Neural cell (in vitro differentiated cells): ENCODE data around the gene MEIOB. TPM values are rescaled to one million over a fixed set of nuclear protein-coding genes. Genes with fewer than 3 reads are reported as not detected.

ENCODE experiments used
- H2AFZ ChIP-seq: fragments of 200-600, 300-800 bp; sonication (generic), shearing (Covaris generic); 2 replicates; pipeline ENCODE4 v1.6.0; 2014; ENCODE audit warnings: low read depth, mild to moderate bottlenecking, antibody characterized with exemption, low read length, moderate library complexity
- H3F3A ChIP-seq: fragments of 200-600 bp; shearing (Covaris generic); 2 replicates; pipeline ENCODE4 v1.6.1; 2016; ENCODE audit warnings: mild to moderate bottlenecking, moderate library complexity, mixed read lengths, antibody characterized with exemption, low read length; ENCODE audit not compliant: insufficient read depth, poor library complexity, severe bottlenecking
- H3K27ac ChIP-seq: fragments of 200-600, 300-800 bp; sonication (generic), shearing (Covaris generic); 2 replicates; pipeline ENCODE4 v1.5.1; 2014; ENCODE audit warnings: mild to moderate bottlenecking, low read length, moderate library complexity
- H3K27me3 ChIP-seq: fragments of 300-800, 200-600 bp; sonication (generic), shearing (Covaris generic); 2 replicates; pipeline ENCODE4 v1.6.0; 2014; ENCODE audit warnings: mild to moderate bottlenecking, low read depth, low read length, moderate library complexity; ENCODE audit not compliant: insufficient read depth
- H3K36me3 ChIP-seq: fragments of 300-800, 200-600 bp; sonication (generic), shearing (Covaris generic); 2 replicates; pipeline ENCODE4 v1.5.1; 2014; ENCODE audit warnings: mild to moderate bottlenecking, antibody characterized with exemption, low read length, moderate library complexity; ENCODE audit not compliant: insufficient read depth
- H3K4me2 ChIP-seq: fragments of 300-800, 200-600 bp; sonication (generic), shearing (Covaris generic); 2 replicates; pipeline ENCODE4 v1.6.0; 2014; ENCODE audit warnings: mild to moderate bottlenecking, low read length
- H3K4me3 ChIP-seq: fragments of 300-800, 200-600 bp; sonication (generic), shearing (Covaris generic); 2 replicates; pipeline ENCODE4 v1.5.1; 2014; ENCODE audit warnings: mild to moderate bottlenecking, low read length, moderate library complexity
- H3K79me2 ChIP-seq: fragments of 200-600 bp; shearing (Covaris generic); replicated peaks from 2 replicates; pipeline ENCODE4 v1.6.0; 2014; ENCODE audit warnings: mild to moderate bottlenecking, low read length, moderate library complexity; ENCODE audit not compliant: insufficient read depth
- H3K9ac ChIP-seq: fragments of 300-800, 200-600 bp; sonication (generic), shearing (Covaris generic); 2 replicates; pipeline ENCODE4 v1.6.1; 2016; ENCODE audit warnings: mild to moderate bottlenecking, low read length, mixed read lengths
- H3K9me2 ChIP-seq: fragments of 200-600 bp; shearing (Covaris generic); 2 replicates; pipeline ENCODE4 v1.6.1; 2016; ENCODE audit warnings: mild to moderate bottlenecking, low read length, mixed read lengths; ENCODE audit not compliant: insufficient read depth
- H3K9me3 ChIP-seq: fragments of 200-600, 300-800 bp; sonication (generic), shearing (Covaris generic); 2 replicates; pipeline ENCODE4 v1.6.1; 2016; ENCODE audit warnings: mild to moderate bottlenecking, mixed run types, low read length, moderate library complexity, mixed read lengths
- H4K20me1 ChIP-seq: fragments of 200-600 bp; shearing (Covaris generic); 2 replicates; pipeline ENCODE4 v1.6.1; 2016; ENCODE audit warnings: mild to moderate bottlenecking, mixed run types; ENCODE audit not compliant: insufficient read depth
- CTCF ChIP-seq: fragments of 450-650 bp; IDR thresholded peaks from 2 replicates; pipeline ENCODE4 v1.5.1; 2014; ENCODE audit warnings: antibody characterized with exemption, mild to moderate bottlenecking, moderate library complexity; ENCODE audit not compliant: poor library complexity, severe bottlenecking
- EP300 ChIP-seq: fragments of 450-650 bp; conservative IDR thresholded peaks from 2 replicates; pipeline ENCODE4 v1.6.1; 2014; ENCODE audit warnings: antibody characterized with exemption, mild to moderate bottlenecking, moderate library complexity; ENCODE audit not compliant: poor library complexity, severe bottlenecking
- EZH2 ChIP-seq: fragments of 200-600, 300-800 bp; shearing (Covaris generic), sonication (generic); IDR thresholded peaks from 2 replicates; pipeline ENCODE4 v1.6.1; 2014; ENCODE audit warnings: antibody characterized with exemption, low read length, borderline replicate concordance, mild to moderate bottlenecking; ENCODE audit not compliant: insufficient read depth, poor library complexity, severe bottlenecking
- MXI1 ChIP-seq: fragments of 450-650 bp; conservative IDR thresholded peaks from 2 replicates; pipeline ENCODE4 v1.6.1; 2014; ENCODE audit warnings: antibody characterized with exemption, mild to moderate bottlenecking; ENCODE audit not compliant: poor library complexity, severe bottlenecking
- POLR2AphosphoS5 ChIP-seq: IDR thresholded peaks from 2 replicates; pipeline ENCODE4 v1.6.1; 2012
- RAD21 ChIP-seq: fragments of 450-650 bp; conservative IDR thresholded peaks from 2 replicates; pipeline ENCODE4 v1.6.1; 2014; ENCODE audit warnings: antibody characterized with exemption, mild to moderate bottlenecking, moderate library complexity
- REST ChIP-seq: IDR thresholded peaks from 2 replicates; pipeline ENCODE4 v1.6.1; 2012; ENCODE audit warnings: borderline replicate concordance
- SMC3 ChIP-seq: fragments of 450-650 bp; conservative IDR thresholded peaks from 2 replicates; pipeline ENCODE4 v1.6.1; 2014; ENCODE audit warnings: antibody characterized with exemption, mild to moderate bottlenecking, moderate library complexity; ENCODE audit not compliant: poor library complexity
- TAF1 ChIP-seq: IDR thresholded peaks from 2 replicates; pipeline ENCODE4 v1.6.1; 2012; ENCODE audit warnings: low read depth
- polyA plus RNA-seq: library from polyadenylated mRNA; depleted of rRNA; stranded (reverse); fragments of >200 nt; gene quantifications from 2 replicates; pipeline ENCODE4 v1.2.3, GENCODE V29; 2014

MEIOB gene
- polyA plus RNA-seq, 1 donor from 2014 or later = not detected

GRCh38 chr16:1810536-1810935, 61.4 kb downstream of the MEIOB start:
- H3K79me2 ChIP-seq = no peaks in the 10 kb centered on the region
- H3K27me3 ChIP-seq = no peaks in the 10 kb centered on the region
- H3K9me3 ChIP-seq = no peaks in the 10 kb centered on the region
- H3F3A ChIP-seq = no peaks in the 10 kb centered on the region
- no peak overlapping the region for H3K27ac ChIP-seq
- no peaks in the 10 kb centered on the region for H3K9me2 ChIP-seq
- H4K20me1 ChIP-seq = no peaks in the 10 kb centered on the region
- H3K36me3 ChIP-seq = no peaks in the 10 kb centered on the region
- H3K9ac ChIP-seq = no peak overlapping the region
- H3K4me3 ChIP-seq = no peak overlapping the region
- H2AFZ ChIP-seq = no peak overlapping the region
- H3K4me2 ChIP-seq = no peak overlapping the region
- TF ChIP-seq EP300 (no peak), RAD21 (no peak), POLR2AphosphoS5 (no peak), CTCF (no peak), SMC3 (no peak)

GRCh38 chr16:1810106-1810505, 61.9 kb downstream of the MEIOB start:
- H4K20me1 ChIP-seq = no peaks in the 10 kb centered on the region
- no peak overlapping the region for H3K4me3 ChIP-seq
- no peaks in the 10 kb centered on the region for H3K27me3 ChIP-seq
- H3K27ac ChIP-seq = no peak overlapping the region
- no peaks in the 10 kb centered on the region for H3K9me3 ChIP-seq
- no peak overlapping the region for H2AFZ ChIP-seq
- H3K4me2 ChIP-seq = no peak overlapping the region
- no peaks in the 10 kb centered on the region for H3K9me2 ChIP-seq
- no peaks in the 10 kb centered on the region for H3F3A ChIP-seq
- H3K36me3 ChIP-seq = no peaks in the 10 kb centered on the region
- H3K79me2 ChIP-seq = no peaks in the 10 kb centered on the region
- TF ChIP-seq RAD21 (no peak), CTCF (no peak), TAF1 (no peak), MXI1 (no peak), EZH2 (no peak), EP300 (no peak), SMC3 (no peak), REST (no peak), POLR2AphosphoS5 (no peak)
- H3K9ac ChIP-seq = no peak overlapping the region
